ENCODE measurements around the gene SASH1.

Gene SASH1

GRCh38 chr6:148406579-148407371 lies 64.1 kb downstream of the SASH1 start:
- DNase-seq: no peak

DNA sequence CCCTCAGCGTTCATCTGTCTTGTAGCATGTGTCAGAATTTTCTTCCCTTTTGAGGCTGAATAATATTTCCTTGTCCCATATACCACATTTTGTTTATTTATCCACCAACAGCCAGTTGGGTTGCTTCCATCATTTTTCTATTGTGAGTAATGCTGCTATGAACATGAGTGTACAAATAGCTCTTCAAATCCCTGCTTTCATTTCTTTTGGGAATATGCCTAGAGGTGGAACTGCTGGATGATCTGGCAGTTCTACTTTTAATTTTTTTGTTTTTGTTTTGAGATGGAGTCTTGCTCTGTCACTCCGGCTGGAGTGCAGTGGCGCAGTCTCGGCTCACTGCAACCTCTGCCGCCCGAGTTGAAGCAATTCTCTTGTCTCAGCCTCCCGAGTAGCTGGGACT lies 64.7 kb downstream of the SASH1 start:
- no peak for DNase-seq

DNA sequence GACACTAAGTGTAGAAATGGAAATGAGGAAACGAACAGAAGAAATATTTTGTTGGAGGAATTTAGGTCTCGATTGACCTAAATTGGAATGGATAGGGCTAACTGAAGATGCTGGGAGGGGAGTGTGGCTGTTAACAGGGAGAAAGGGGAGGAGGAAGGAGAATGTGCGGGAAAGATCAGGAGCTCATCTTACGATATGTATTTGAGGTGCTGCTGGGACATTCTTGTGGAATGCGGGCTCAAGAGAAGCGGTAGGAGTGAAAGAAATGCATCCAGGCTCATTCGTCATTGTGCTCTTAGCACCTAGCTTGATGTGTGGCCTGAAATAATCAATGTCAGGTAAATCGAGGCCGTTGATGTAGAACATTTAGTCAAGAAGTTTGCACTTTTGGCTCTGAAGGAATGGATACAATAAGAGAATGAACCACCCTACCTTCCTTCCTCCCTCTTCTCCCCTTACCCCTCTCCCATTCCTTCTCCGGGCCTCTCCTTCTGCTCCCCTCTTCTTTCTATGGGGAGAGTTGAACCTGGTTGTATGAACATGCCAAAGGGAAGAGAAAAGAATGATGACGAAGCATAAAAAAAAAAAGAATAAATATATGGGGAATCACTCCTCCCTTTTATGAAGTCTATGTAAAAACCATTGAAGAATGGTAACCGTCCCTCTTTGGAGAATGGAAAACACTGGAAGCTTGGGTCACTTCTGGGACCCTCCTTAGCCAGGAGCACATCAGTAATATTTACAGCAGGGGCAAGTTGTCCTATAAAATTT lies 70.9 kb downstream of the SASH1 start:
- DNase-seq: no peak

- no peak for DNase-seq
Measured at GRCh38 chr6:148414092-148414489, 71.5 kb downstream of the SASH1 start.

GRCh38 chr6:148414836-148415235 lies 72.2 kb downstream of the SASH1 start:
- no peak for DNase-seq

DNA sequence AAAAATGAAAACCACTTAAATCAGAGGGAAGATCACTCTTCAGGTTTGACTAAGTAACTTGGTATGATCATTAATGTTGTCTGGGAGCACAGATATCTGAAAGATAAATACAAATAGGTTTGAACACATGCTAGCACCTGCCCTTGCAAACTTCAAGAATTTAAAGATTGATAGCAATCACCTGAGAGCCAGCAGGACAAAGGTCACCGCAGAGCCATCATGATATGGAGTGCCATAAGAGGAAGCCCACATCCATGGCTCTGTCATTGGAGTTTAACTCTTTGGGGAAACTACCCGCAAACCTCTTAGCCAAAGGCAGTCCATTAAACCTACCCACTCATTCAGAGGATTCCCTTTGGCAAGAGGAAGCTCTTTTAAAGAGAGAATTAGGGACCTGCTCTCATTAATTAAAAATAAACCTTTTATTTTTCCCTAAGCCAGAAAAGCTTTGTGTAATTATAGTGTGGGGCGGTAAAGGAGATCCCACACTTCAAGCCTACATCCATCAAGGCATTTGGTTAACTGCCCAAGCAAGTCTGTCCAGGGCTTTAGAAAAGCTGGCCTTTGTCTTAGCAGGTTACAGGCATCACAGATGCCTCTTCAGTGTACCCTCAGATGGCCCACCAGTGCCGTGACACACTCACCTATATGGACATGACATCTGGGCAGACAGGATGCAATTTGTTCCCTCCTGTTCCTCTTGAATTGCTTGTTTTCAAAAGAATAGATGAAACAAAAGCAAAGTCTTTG lies 73.0 kb downstream of the SASH1 start:
- no peak for DNase-seq

- DNase-seq: no peak
Measured at GRCh38 chr6:148416330-148416965, 73.8 kb downstream of the SASH1 start.

- DNase-seq: no peak
Measured at GRCh38 chr6:148417045-148417444, 74.4 kb downstream of the SASH1 start.

- DNase-seq: no peak
Measured at GRCh38 chr6:148419430-148419829, 76.8 kb downstream of the SASH1 start.

- no peak for DNase-seq
Measured at GRCh38 chr6:148422085-148422484, 79.4 kb downstream of the SASH1 start.

DNA sequence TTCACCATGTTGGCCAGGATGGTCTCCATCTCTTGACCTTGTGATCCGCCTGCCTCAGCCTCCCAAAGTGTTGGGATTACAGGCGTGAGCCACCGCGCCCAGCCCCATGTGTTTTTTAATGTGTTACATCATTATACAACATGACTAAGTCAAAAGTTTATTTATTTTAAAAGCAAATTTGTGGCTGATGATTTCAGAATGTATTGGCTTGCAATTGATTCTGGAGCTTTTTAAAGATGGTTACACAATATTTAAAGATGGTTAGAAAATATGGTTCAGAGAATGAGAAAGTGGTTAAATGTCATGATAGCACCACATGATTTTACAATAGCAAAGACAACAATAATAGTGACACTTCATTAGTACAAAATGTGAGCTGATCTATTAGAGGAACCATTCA lies 80.5 kb downstream of the SASH1 start:
- DNase-seq: no peak

- DNase-seq: no peak
Measured at GRCh38 chr6:148423601-148424270, 81.1 kb downstream of the SASH1 start.

DNA sequence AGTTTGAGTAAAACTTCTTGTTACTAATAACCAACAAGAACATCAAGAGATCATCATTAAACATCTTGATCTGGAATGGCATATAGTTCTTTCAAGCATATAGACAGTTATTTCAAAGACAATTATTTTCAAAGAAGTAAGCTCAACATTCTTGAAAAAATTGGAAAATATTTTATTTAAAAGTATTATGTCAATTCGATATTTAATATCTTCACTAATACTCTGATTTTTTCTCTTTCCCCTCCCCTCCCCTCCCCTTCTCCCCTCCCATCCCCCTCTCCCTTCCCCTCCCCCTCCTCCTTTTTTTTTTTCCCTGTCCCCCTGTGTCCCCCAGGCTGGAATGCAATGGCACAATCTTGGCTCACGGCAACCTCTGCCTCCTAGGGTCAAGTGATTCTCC lies 82.8 kb downstream of the SASH1 start:
- DNase-seq: no peak

DNA sequence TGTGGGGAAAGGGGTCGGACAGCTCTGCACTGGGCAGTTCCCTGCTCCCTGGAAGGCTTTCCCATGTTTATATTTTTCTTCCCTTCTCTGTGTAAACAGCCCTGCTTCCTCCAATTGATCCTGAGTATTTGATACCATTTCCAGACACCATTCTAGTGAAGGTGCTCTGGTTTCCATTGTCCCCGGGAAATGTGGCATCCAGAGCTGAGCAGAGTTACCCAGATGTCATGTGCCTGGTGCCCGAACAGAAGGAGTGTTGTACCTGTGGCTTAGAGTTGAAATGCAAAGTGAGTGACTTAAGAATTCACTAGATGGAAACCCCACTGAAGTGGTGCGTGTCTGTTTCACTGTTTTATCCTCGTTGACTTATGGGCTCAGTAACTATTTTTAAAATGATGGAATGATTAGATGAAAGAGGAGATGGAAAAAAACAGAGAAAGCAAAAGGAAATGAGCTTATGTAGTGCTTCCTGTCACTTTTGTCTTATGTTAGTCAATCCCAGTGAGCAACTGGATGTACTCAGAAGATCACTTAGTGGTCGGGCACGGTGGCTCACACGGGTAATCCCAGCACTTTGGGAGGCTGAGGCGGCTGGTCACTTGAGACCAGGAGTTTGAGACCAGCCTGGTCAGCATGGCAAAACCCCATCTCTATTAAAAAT lies 83.8 kb downstream of the SASH1 start:
- no peak for DNase-seq

DNA sequence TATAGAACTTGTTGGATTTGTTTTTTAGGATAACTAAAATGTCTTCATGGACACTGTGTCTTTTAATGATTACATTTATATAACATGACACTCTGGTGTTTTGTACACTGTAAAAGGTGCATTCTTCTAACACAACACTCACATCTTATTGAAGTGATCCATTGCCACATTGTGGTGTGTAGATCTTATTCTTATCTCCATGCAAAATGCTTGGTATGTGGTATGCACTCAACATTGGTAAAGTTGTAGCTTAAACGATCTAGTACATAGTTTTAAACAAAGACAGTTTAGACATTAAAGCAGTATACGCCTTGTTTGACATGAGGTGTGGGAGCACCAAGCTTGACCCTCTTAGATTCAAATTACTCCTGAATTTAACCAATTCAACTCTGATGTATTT lies 84.7 kb downstream of the SASH1 start:
- no peak for DNase-seq

- no peak for DNase-seq
Measured at GRCh38 chr6:148429423-148429822, 86.8 kb downstream of the SASH1 start.

DNA sequence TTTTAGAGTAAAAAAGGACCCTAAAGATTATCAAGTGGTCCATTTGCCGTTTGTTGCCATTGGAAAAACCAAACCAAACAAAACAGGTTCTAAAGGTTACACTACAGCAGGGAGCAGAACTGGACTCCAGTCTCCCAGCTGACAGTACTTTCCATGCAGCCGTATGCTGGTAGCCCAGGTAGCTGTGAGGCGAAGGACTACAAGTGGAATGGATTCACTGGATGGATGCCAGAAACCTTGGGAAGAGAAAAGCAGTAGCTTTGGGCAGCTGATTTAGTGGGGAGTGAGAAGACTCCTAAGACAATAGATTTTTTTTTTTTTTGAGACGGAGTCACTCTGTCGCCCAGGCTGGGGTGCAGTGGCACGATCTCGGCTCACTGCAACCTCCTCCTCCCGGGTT lies 88.3 kb downstream of the SASH1 start:
- no peak for DNase-seq

GRCh38 chr6:148431413-148431812 lies 88.8 kb downstream of the SASH1 start:
- DNase-seq: no peak

DNA sequence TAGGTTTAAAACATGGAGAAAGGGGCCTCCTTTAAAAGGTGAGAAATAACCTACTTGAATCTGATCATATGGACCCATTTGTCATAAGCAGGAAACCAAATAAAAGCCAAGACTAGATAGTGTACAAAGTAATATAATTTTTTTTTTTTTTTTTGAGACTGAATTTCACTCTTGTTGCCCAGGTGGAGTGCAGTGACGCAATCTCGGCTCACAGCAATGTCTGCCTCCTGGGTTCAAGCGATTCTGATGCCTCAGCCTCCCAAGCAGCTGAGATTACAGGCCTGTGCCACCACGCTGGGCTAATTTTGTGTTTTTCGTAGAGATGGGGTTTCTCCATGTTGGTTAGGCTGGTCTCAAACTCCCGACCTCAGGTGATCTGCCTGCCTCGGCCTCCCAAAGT lies 89.2 kb downstream of the SASH1 start:
- no peak for DNase-seq

DNA sequence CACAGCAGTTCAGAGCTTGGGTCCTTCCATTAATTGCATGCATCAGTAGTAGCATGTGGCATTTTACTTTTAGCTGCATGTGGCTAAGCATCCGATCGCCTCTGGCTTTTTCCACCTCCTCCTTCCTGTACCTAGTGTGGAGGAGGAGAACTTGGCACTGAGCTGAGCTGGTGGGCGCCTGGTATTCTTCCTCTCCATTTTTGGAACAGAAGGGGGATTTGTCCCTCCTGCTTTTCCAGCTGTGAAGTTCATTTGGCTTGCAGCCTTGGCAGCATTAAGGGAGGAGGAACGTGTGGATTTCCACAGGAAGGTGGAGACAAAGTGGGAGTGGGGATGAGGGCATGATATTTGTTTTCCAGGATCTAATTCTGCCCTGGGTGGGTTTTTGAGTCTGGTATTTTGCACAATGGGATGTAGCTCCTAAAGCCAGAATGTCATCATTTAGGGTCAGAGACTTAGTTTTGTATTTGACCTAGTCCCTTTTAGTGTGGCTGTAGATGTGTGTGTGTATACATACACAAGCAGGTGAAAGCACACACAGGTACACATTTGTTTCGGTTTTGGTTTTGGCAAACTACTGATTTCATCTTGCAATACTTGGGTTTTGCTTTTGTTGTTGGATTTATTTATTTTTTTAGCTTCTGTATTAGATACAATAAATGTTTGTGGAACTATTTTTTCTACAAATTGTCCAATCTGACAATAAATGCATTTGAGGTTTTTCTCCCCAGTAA lies 90.0 kb downstream of the SASH1 start:
- DNase-seq: no peak

DNA sequence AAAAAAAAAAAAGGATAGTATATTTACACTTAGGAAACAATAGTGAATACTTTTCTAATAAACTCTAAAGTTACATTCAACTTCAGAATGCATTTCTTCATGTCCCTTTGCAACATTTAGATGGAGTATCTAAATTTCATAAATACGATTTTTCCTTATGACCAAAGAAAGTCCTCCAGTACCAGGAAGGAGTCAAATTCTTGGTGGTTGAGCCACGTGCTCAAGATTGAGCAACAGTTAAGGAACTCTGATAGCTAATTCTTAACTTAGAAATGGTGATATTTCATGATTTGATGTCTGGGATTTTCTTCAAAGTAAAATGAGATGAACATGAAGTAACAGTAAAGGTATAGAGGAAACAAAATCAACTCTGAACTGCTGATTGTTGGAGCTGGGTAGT lies 92.7 kb downstream of the SASH1 start:
- DNase-seq: no peak

All from T-helper 1 cell (primary cell).